Testis (tissue), 2 donors: Measurements from ENCODE around the gene C1orf198.

Experiments
- CTCF ChIP-seq, 3 experiments: fragments of 450-650 bp in 2 of 3; fragments of 200-600 bp in 1 of 3; sonication (generic) in 1 of 3; IDR thresholded peaks; one replicate each; pipeline ENCODE4 v1.5.1; 2016 to 2019; ENCODE audit warnings: antibody characterized with exemption in 3 of 3, mild to moderate bottlenecking in 2 of 3, moderate library complexity in 1 of 3
- POLR2A ChIP-seq: fragments of 450-650 bp; IDR thresholded peaks from one replicate; pipeline ENCODE4 v1.6.1; 2017; ENCODE audit warnings: antibody characterized with exemption, mild to moderate bottlenecking, moderate library complexity

- TF ChIP-seq CTCF (IDR thresholded peaks at IDR 0.05) (no peak), POLR2A (no peak)
Observed at GRCh38 chr1:230868736-230869385, 540 bp upstream of the C1orf198 start.
